Left ventricle myocardium superior (tissue), 1 donor: ENCODE data around the gene GLYATL3. TPM values are rescaled to one million over a fixed set of nuclear protein-coding genes. Genes with fewer than 3 reads are reported as not detected.
A peak's percentile ranks its signal among the peaks of the same experiment; 100 is the strongest.
"Not testable (repeated sequence)": the region's sequence is repeated elsewhere in the genome, so short reads cannot be mapped to it uniquely, and the experiment has no call there.

ENCODE experiments used
- ATAC-seq: fragments of 200-7000 bp; cut with Tn5 transposase; one replicate; pipeline ENCODE4 v1.9.1; 2020; ENCODE audit warnings: mild to moderate bottlenecking, moderate library complexity
- DNase-seq: peaks from one replicate; pipeline ENCODE4 v3.0.0-alpha.2; 2020
- intact Hi-C: fragments of 100-400 bp; cut with micrococcal nuclease; formaldehyde crosslinking; loops from one replicate; pipeline ENCODE4 v1.11.0; 2022
- long read RNA-seq: library from polyadenylated mRNA; unstranded; transcript quantifications from one replicate; pipeline ENCODE4 v2.0.0, GENCODE V29; 2021
- total RNA-seq: library from RNA; stranded (reverse); fragmentation: NEBNext Ultra II Directional; extraction: Animal tissue kit (Norgen Biotek cat#: 25700); gene quantifications from one replicate; pipeline ENCODE4 v1.2.1, GENCODE V29; 2021
- donor health status: DM: no; HTN: yes; CAD: no; lungs with severe emphysema.

The GLYATL3 gene
- total RNA-seq = not detected
- long read RNA-seq = 0 reads

DNA sequence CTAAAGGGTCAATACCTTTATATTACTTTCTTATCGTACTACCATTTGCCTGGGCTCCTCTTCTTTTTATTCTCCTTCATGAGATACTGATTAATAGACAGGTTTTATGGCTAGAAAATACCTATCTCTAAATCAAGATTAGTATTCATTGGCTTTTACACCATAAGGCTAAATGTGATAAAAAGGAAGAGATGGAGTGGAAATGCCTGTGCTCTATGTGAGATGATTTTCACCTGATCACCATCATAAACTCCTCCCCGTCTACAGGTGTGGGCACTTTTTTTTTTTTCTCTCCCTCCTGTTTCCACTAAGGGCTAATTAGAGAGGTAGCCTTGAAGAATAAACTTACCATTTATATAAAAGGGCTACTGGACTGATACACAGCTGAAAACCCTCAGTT is at the start of gene GLYATL3:
GLYATL3 (plus strand) TSS at position 301 of the 400 bp plus-strand sequence. CDS start 12,068 bp downstream, outside the sequence.
- DNase-seq = no peak
- no peak for ATAC-seq
- intact Hi-C loops = no loop called here

DNA sequence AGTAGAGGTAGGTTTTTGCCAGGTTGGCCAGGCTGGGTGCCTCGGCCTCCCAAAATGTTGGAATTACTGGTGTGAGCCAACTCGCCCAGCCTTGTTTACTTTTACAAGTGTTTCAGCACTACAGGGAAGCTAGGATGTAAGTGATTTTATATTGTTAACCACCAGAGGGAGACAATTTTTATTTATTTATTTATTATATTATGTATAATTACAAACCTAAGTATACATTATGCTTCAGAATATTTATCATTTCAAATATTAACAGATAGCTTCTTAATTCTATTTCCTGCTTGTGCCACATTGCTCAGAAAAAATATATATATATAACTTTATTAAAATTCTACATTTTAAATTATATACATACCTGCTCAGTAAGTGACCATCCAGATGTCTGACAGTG is 46.5 kb upstream of the GLYATL3 start:
- ATAC-seq (no peak), DNase-seq (no peak)
- intact Hi-C loops = no loop called here

- ATAC-seq (no peak), DNase-seq (no peak)
- intact Hi-C loops = no loop called here
Measured at GRCh38 chr6:49454787-49455709, 44.7 kb upstream of the GLYATL3 start.

DNA sequence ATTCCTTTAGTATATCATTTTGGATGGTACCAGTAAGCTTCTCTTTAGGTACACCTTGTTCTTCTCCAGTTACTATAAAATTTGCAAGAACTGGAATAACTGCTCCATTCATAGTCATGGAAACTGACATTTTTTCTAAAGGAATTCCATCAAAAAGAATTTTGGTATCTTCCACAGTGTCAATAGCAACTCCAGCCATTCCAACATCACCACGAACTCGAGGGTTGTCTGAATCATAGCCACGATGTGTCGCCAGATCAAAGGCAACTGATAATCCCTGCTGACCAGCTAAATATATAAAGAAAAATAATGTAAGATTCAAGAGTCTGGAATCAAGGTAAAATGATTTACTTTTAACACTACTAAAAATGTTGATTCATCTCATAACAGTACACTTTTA is 42.0 kb upstream of the GLYATL3 start:
- no peak for DNase-seq
- ATAC-seq = no peak
- intact Hi-C loops = no loop called here

DNA sequence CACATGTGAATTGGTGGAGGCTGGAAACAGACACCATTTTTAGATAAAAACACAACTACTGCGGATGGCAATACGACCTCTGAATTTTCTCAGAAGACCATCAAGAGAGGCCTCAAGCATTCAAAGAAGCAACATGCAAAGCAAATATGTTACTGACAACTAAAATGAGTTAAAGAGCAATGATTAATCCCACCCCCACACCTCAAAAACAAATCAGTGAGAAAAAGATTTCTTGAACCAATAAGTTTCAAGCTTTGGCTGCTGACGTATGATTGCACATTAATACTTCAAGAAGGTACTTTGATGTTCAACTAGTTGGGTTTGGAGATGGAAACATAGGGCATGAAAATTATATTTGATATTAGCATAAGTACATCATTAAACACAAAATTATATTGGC is 37.7 kb upstream of the GLYATL3 start:
- DNase-seq = no peak
- intact Hi-C loops = no loop called here
- no peak for ATAC-seq

- DNase-seq (no peak), ATAC-seq (peak; percentile 32)
- intact Hi-C loops = no loop called here
Measured at GRCh38 chr6:49462599-49462926, 37.2 kb upstream of the GLYATL3 start.

DNA sequence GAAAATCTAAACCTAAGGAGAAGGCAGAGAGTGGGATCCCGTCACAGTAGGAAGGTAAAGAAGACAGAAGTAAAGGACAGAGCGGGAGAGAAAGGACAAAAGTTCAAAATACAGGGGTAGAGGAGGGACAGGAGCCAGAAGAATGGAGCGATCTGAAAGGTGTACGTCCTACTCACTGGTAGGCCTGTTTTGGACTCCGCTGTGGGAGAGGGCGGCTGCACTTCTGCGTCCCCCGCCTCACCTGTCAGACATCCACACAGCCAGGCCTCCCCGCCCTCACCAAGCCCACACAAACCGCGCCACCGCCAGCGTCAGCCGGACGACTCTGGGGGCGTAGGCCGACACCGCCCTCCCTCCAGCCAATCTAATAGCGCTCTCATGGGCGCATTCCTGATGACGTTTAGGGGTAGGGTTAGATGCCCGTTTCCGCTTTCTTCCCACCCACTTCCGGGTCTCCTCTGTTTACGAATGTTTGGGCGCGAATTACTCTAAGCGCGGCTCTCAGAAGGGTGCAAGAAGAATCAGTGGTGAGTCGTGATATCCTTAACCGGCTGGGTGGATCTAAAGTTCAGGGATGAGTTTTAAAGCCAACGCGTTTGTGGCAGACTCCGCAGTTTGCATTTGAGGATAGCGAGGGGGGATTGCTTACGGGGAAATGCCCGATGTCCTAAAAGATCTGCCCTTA is 36.7 kb upstream of the GLYATL3 start, which contains the start of the genes CENPQ and MMUT:
CENPQ (plus strand) TSS at position 444 of the 685 bp plus-strand sequence. CDS start 6,807 bp downstream, outside the sequence.
MMUT (minus strand) TSS at position 327 of the 685 bp plus-strand sequence. CDS start 3,787 bp downstream, outside the sequence.
- DNase-seq (peak; percentile 92), ATAC-seq (peak; percentile 100)
- intact Hi-C loops = no loop called here

DNA sequence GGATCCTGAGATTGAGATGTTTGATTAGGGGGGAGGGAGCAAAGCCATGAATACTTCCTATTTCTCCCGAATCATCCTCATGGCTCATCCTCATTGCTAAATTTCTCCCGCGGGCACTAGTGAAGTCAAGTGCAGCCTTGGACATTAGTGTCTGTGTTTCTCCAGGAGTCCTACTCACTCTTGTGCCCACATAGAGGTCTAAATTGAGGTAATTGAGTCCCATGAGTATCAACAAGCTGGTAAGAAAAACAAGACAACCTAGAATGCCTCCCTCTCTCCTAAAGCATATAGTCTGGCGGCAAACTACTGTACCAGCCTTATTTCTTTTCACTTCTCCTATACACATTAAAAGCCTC is 36.1 kb upstream of the GLYATL3 start:
- DNase-seq (no peak), ATAC-seq (no peak)
- intact Hi-C loops = no loop called here

GRCh38 chr6:49464691-49465090 is 35.0 kb upstream of the GLYATL3 start:
- ATAC-seq (no peak), DNase-seq (no peak)
- intact Hi-C loops = no loop called here

GRCh38 chr6:49468042-49468441 is 31.7 kb upstream of the GLYATL3 start:
- no peak for DNase-seq
- intact Hi-C loops = no loop called here
- ATAC-seq = no peak

GRCh38 chr6:49476564-49476963 is 23.2 kb upstream of the GLYATL3 start:
- intact Hi-C loops, ATAC-seq, DNase-seq: not testable (repeated sequence)

GRCh38 chr6:49479308-49479970 is 20.3 kb upstream of the GLYATL3 start:
- DNase-seq = no peak
- ATAC-seq = no peak
- intact Hi-C loops = no loop called here

- intact Hi-C loops, ATAC-seq, DNase-seq: not testable (repeated sequence)
Measured at GRCh38 chr6:49481846-49482245, 17.9 kb upstream of the GLYATL3 start.

DNA sequence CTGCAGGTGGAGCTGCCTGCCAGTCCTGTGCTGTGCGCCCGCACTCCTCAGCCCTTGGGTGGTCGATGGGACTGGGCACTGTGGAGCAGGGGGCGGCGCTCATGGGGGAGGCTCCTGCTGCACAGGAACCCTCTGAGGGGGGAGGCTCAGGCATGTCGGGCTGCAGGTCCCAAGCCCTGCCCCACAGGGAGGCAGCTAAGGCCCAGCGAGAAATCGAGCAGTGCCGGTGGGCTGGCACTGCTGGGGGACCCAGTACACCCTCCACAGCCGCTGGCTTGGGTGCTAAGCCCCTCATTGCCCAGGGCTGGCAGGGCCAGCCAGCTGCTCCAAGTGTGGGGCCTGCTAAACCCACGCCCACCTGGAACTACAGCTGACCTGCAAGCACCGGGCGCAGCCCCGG is 16.3 kb upstream of the GLYATL3 start:
- ATAC-seq, intact Hi-C loops, DNase-seq: not testable (repeated sequence)

- intact Hi-C loops = no loop called here
- DNase-seq = no peak
- ATAC-seq = no peak
Measured at GRCh38 chr6:49490633-49491032, 9.1 kb upstream of the GLYATL3 start.

GRCh38 chr6:49497304-49497703 is 2.4 kb upstream of the GLYATL3 start:
- ATAC-seq (no peak), DNase-seq (no peak)
- intact Hi-C loops = no loop called here

DNA sequence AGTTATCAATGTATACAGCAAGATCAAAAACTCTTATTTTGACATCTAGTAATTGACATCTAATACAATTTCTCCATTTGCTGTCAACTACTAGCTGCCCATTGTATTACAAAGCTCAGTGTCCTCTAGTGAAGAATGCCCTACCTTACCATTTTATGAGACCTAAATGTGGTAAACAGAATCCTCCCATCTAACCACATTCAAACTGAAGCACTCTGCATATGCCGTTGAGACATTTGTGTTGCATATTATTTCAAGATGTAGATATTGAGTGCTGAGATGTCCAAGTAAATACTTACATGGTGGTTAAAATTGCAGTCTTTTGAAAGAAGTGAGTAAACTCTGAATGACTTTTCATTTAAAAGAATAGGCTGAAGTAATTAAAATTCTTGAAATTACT is 597 bp upstream of the GLYATL3 start:
- DNase-seq = no peak
- intact Hi-C loops = no loop called here
- ATAC-seq = no peak

DNA sequence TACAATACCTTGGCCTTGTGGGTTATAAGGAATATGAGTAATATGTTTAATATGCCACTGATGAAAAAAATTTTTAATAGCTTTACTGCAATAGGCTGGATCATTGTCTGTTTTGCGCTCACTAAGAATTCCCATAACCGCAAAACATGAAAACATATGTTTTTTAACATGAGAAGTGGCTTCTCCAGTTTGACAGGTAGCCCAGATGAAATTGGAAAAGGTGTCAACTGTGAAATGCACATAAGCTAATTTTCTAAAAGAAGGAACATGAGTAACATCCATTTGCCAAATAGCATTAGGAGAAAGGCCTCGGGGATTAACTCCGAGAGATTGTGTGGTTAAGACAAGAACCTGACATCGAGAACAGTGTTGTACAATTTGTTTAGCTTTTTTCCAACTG is 4.9 kb downstream of the GLYATL3 start:
- intact Hi-C loops = no loop called here
- DNase-seq (no peak), ATAC-seq (no peak)

DNA sequence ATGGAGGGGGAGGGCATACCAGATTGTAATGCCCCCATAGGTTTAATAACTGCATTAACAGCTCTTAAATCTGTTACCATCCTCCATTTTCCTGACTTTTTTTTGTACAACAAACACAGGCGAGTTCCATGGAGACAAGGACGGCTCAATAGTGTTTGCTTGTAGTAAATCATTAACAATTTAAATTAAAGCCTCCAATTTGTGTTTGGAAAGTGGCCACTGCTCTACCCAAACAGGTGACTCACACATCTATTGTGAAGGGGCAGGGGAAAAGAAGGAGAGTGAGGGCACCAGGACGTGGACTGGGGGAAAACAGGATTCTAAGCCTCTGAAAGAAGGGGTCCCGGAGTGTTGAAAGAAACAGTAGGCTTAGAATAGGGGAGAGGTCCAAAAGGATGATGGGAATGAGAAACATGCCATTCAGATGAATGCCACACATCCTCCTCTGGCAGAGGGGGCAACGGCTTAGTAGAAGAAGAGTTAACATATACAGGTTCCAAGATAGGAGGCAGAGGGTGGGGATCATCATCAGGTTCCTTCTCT is 6.9 kb downstream of the GLYATL3 start:
- DNase-seq (no peak), ATAC-seq (no peak)
- intact Hi-C loops = no loop called here

DNA sequence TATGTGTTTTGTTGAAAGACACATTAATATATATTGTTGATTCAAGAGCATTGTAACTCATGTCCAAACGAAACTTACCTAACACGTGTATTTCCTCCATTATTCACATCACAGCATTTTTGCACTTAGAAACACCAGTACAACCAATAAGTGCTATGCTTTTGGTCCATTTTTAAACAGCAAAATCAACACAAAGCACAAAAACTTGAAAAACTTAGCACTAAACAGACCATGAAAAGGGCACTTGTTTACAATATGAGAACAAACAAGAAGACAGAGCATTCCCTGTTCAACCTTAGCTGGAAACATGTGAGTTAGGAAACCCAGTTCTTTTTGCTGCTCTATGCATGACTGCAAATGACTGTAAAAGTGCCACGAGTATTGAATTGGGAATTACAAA is 9.6 kb downstream of the GLYATL3 start:
- DNase-seq (no peak), ATAC-seq (no peak)
- intact Hi-C loops = no loop called here
